ENCODE data around the gene TMEM132E. TPM values are rescaled to one million over a fixed set of nuclear protein-coding genes. Genes with fewer than 3 reads are reported as not detected.
A peak's percentile ranks its signal among the peaks of the same experiment; 100 is the strongest.

The TMEM132E gene
- total and polyA plus RNA-seq, 8 donors, result 0.04 to 1.1 (median 0.10) TPM; not detected in 2

DNA sequence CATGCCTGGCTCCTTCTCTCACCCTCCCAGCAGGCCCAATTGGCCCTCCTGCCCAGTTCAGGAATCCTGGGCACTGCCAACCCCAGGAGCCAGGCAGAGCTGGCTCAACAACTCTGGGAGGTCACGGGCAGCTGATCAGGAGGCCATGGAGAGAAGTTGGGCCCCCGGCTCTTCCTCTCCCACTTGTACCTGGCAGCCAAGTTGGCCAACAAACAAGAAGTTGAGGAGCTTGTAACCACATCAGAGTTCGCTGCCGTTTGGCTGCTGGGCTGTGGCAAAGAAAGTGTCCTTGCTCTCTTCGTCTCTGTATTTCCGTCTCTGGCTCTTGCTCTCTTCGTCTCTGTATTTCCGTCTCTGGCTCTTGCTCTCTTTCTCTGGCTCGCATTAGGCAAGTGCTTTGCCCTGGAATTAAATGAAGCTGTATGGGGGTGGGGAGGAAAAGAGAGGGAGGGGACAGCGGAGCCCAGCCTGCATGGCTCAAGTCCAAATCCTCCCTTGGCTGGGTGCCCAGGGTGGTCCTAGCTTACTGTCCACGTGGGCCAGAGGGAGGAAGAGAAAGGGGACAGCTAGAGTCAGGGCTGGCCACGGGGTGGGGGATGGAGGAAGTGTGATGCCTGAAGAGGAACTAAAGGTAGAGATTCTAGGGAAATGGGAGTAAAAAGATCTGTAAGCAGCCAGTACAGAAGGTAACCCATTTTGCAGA lies 7.8 kb upstream of the TMEM132E start:
- H3K9me3 ChIP-seq, result no peaks in the 10 kb centered on the region
- no peaks in the 10 kb centered on the region for H3K36me3 ChIP-seq
- H3K4me1 ChIP-seq, result no peaks in the 10 kb centered on the region
- ATAC-seq (no peak), DNase-seq (no peak), FAIRE-seq (no peak)
- peaks cover 0 to 6% (median 2%) of the 10 kb centered on the region in 4 donors for H3K27me3 ChIP-seq
- H3K4me3 ChIP-seq, result no peak overlapping the region
- intact Hi-C loops (cut with DNase I), result no loop called here
- no peak overlapping the region for H3K27ac ChIP-seq
- 48 to 49% methylated on average over 12 of the region's 12 CpGs for WGBS, 2 donors
- TF ChIP-seq, protein P1, sequence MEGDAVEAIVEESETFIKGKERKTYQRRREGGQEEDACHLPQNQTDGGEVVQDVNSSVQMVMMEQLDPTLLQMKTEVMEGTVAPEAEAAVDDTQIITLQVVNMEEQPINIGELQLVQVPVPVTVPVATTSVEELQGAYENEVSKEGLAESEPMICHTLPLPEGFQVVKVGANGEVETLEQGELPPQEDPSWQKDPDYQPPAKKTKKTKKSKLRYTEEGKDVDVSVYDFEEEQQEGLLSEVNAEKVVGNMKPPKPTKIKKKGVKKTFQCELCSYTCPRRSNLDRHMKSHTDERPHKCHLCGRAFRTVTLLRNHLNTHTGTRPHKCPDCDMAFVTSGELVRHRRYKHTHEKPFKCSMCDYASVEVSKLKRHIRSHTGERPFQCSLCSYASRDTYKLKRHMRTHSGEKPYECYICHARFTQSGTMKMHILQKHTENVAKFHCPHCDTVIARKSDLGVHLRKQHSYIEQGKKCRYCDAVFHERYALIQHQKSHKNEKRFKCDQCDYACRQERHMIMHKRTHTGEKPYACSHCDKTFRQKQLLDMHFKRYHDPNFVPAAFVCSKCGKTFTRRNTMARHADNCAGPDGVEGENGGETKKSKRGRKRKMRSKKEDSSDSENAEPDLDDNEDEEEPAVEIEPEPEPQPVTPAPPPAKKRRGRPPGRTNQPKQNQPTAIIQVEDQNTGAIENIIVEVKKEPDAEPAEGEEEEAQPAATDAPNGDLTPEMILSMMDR (IDR thresholded peaks at IDR 0.05), result no peak

DNA sequence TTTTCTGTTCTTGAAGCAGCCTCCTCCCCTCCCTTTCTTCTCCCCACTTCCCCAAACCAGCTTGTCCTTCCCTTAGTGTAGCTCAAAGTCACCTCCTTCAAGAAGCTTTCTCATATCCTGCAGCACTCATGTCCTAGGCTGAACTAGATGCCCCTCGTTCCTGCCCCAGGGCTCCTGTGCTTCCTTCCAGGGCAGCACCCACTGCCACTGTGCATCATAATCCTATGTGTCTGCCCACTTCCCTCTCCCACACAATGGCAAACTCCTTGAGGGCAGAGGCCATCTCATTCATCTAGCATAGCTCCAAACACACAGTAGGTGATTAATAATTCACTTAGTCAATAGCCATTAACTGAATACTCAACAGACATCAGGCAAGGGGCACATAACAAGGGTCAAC lies 6.9 kb upstream of the TMEM132E start:
- intact Hi-C loops (cut with DNase I), result no loop called here
- Histone ChIP-seq H3K27ac (no peak overlapping the region), H3K4me1 (no peaks in the 10 kb centered on the region), H3K9me3 (no peaks in the 10 kb centered on the region), H3K36me3 (no peaks in the 10 kb centered on the region), H3K27me3 (peaks cover 0 to 6% (median 2%) of the 10 kb centered on the region in 4 donors), H3K4me3 (no peak overlapping the region)
- DNase-seq (no peak), FAIRE-seq (no peak), ATAC-seq (no peak)
- 37 to 47% methylated on average over 1 of the region's 1 CpG for WGBS, 2 donors
- TF ChIP-seq, protein P1 (IDR thresholded peaks at IDR 0.05), result no peak

DNA sequence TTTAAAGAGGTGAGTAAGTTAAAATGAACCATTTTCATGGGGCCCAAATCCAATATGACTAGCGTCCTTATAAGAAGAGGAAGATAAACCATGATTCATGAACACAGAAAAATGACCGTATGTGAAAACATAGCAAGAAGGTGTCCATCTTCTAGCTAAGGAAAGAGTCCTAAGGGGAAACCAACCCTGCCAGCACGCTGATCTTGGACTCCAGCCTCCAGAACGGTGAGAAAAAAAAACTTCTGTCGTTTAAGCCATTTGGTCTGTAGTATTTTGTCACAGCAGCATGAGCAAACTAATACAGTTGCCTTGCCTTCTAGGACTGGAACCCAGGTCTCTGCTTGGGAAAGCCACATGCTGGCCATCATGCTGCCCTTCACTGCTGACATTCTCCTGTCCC lies 4.2 kb upstream of the TMEM132E start:
- no peak overlapping the region for H3K27ac ChIP-seq
- no peaks in the 10 kb centered on the region for H3K36me3 ChIP-seq
- no peak overlapping the region for H3K4me3 ChIP-seq
- 72 to 75% methylated on average over 5 of the region's 5 CpGs for WGBS, 2 donors
- DNase-seq (no peak), ATAC-seq (no peak), FAIRE-seq (no peak)
- intact Hi-C loops (cut with DNase I), result no loop called here
- TF ChIP-seq, protein P1 (IDR thresholded peaks at IDR 0.05), result no peak
- H3K27me3 ChIP-seq, result peaks cover 0 to 6% (median 3%) of the 10 kb centered on the region in 4 donors
- no peaks in the 10 kb centered on the region for H3K9me3 ChIP-seq
- peaks cover 0 to 5% (median 5%) of the 10 kb centered on the region in 3 donors for H3K4me1 ChIP-seq

DNA sequence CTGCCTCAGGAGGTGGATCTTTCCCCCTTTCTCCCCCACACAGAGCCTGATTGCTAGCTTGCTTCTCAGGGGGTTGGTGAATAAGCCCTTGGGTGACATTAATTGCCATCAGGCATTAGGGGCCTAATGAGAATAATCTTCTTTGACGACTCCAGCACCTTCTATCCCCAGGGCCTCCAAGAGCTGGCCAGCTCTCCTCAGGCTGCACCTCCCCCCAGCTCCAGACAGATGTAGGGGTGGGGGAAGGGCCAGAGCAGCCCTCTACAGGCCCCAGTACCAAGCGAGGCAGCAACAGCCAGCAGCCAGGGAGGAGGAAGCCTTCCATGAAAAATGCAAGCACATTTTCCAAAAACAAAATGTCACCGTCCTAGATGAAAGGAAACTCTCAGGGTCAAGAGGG lies 1.4 kb upstream of the TMEM132E start:
- H3K27ac ChIP-seq, result no peak overlapping the region
- WGBS, 2 donors, result 66 to 71% methylated on average over 3 of the region's 3 CpGs
- FAIRE-seq (no peak), ATAC-seq (no peak), DNase-seq (no peak)
- no peaks in the 10 kb centered on the region for H3K9me3 ChIP-seq
- TF ChIP-seq, protein P1 (IDR thresholded peaks at IDR 0.05), result no peak
- intact Hi-C loops (cut with DNase I), result no loop called here
- H3K36me3 ChIP-seq, result no peaks in the 10 kb centered on the region
- H3K4me3 ChIP-seq, result no peak overlapping the region
- peaks cover 0 to 19% (median 18%) of the 10 kb centered on the region in 3 donors for H3K4me1 ChIP-seq
- peaks cover 7 to 26% (median 15%) of the 10 kb centered on the region in 4 donors for H3K27me3 ChIP-seq

DNA sequence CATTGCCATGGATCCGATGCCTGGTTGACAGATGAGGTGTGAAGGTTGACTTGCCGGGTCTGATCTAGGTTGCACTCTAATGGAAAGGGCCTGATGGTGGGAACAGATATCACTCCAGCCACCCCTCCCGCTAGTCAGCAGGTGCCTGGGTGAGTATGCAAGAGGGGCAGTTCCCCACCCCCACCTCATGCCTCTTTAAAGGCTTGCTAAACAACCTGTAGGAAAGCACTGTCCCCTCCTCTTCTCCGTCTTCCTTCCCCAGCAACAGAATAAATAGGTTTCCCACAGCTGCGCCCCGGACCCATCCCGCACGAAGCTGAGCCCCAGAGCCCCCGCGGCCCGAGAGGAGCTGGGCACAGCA lies 746 bp upstream of the TMEM132E start:
- peaks cover 0 to 19% (median 18%) of the 10 kb centered on the region in 3 donors for H3K4me1 ChIP-seq
- intact Hi-C loops (cut with DNase I), result no loop called here
- WGBS, 2 donors, result 17 to 22% methylated on average over 10 to 11 of the region's 11 CpGs
- peak overlapping the region in 3 of 4 donors; percentile 21 to 64 (median 41) for H3K4me3 ChIP-seq
- H3K36me3 ChIP-seq, result no peaks in the 10 kb centered on the region
- H3K9me3 ChIP-seq, result no peaks in the 10 kb centered on the region
- DNase-seq (no peak), FAIRE-seq (no peak), ATAC-seq (no peak)
- peaks cover 7 to 26% (median 15%) of the 10 kb centered on the region in 4 donors for H3K27me3 ChIP-seq
- no peak overlapping the region for H3K27ac ChIP-seq
- TF ChIP-seq, protein P1 (IDR thresholded peaks at IDR 0.05), result no peak
